Astrocyte (in vitro differentiated cells and primary cell): Measurements from ENCODE around the gene GFOD1. TPM values are rescaled to one million over a fixed set of nuclear protein-coding genes. Genes with fewer than 3 reads are reported as not detected.

Experiments used
- DNase-seq: peaks from one replicate; pipeline ENCODE4 v3.0.0-alpha.2; 2010; ENCODE audit warnings: low read depth
- FAIRE-seq: peaks from 2 replicates; lab custom pipeline; 2011; peaks lifted over from hg19 to GRCh38; lab: Jason Lieb, UNC
- H2AFZ ChIP-seq: 2 replicates; pipeline ENCODE4 v1.6.0; 2012; ENCODE audit warnings: low read depth, low read length, inconsistent platforms
- H3K27ac ChIP-seq: 2 replicates; pipeline ENCODE4 v1.5.1; 2011; ENCODE audit warnings: low read depth, low read length, inconsistent platforms
- H3K27me3 ChIP-seq: 2 replicates; pipeline ENCODE4 v1.6.0; 2011; ENCODE audit warnings: low read length, inconsistent platforms; ENCODE audit not compliant: insufficient read depth
- H3K36me3 ChIP-seq: 2 replicates; pipeline ENCODE4 v1.5.1; 2011; ENCODE audit warnings: low read length, inconsistent platforms; ENCODE audit not compliant: insufficient read depth
- H3K4me1 ChIP-seq: 2 replicates; pipeline ENCODE4 v1.5.1; 2011; ENCODE audit warnings: low read length, inconsistent platforms; ENCODE audit not compliant: insufficient read depth
- H3K4me2 ChIP-seq: 2 replicates; pipeline ENCODE4 v1.6.0; 2012; ENCODE audit warnings: low read length, inconsistent platforms
- H3K4me3 ChIP-seq: 2 replicates; pipeline ENCODE4 v1.5.1; 2011; ENCODE audit warnings: low read depth, mild to moderate bottlenecking, low read length, inconsistent platforms; ENCODE audit not compliant: insufficient read depth
- H3K79me2 ChIP-seq: 2 replicates; pipeline ENCODE4 v1.6.0; 2012; ENCODE audit warnings: mild to moderate bottlenecking, low read length, inconsistent platforms; ENCODE audit not compliant: insufficient read depth
- H3K9ac ChIP-seq: 2 replicates; pipeline ENCODE4 v1.6.0; 2012; ENCODE audit warnings: mild to moderate bottlenecking, low read length, inconsistent platforms
- H3K9me3 ChIP-seq: 2 replicates; pipeline ENCODE4 v1.5.1; 2012; ENCODE audit warnings: low read depth, mild to moderate bottlenecking, low read length, inconsistent platforms; ENCODE audit not compliant: insufficient read depth
- H4K20me1 ChIP-seq: 2 replicates; pipeline ENCODE4 v1.6.0; 2012; ENCODE audit warnings: low read length, inconsistent platforms; ENCODE audit not compliant: insufficient read depth
- H3K27ac Mint-ChIP-seq: one replicate; pipeline ENCODE4 v1.8.0; 2021; ENCODE audit warnings: mild to moderate bottlenecking, mixed read lengths; ENCODE audit not compliant: unreplicated experiment
- H3K27me3 Mint-ChIP-seq: one replicate; pipeline ENCODE4 v1.8.0; 2021; ENCODE audit warnings: low read depth, mixed read lengths; ENCODE audit not compliant: unreplicated experiment
- H3K36me3 Mint-ChIP-seq: one replicate; pipeline ENCODE4 v1.8.0; 2021; ENCODE audit warnings: low read depth, mixed read lengths; ENCODE audit not compliant: unreplicated experiment
- H3K4me1 Mint-ChIP-seq: one replicate; pipeline ENCODE4 v1.8.0; 2021; ENCODE audit warnings: low read depth, mixed read lengths; ENCODE audit not compliant: unreplicated experiment
- H3K4me3 Mint-ChIP-seq: one replicate; pipeline ENCODE4 v1.8.0; 2021; ENCODE audit warnings: mild to moderate bottlenecking, moderate library complexity, mixed read lengths; ENCODE audit not compliant: unreplicated experiment
- H3K9me3 Mint-ChIP-seq: one replicate; pipeline ENCODE4 v1.8.0; 2021; ENCODE audit warnings: mild to moderate bottlenecking, mixed read lengths; ENCODE audit not compliant: unreplicated experiment
- CTCF ChIP-seq: IDR thresholded peaks from 2 replicates; pipeline ENCODE4 v1.5.1; 2011; ENCODE audit warnings: low read depth, mild to moderate bottlenecking, inconsistent platforms, low read length, moderate library complexity; ENCODE audit not compliant: insufficient read depth
- EZH2 ChIP-seq: IDR thresholded peaks from 2 replicates; pipeline ENCODE4 v1.6.1; 2012; ENCODE audit warnings: mild to moderate bottlenecking, low read length, inconsistent platforms; ENCODE audit not compliant: insufficient read depth
- total RNA-seq: library from RNA; stranded (reverse); gene quantifications from 2 replicates; pipeline ENCODE4 v1.2.1, GENCODE V29; 2021

GFOD1 gene
- total RNA-seq, 1 donor from 2014 or later, result 10.8 TPM

DNA sequence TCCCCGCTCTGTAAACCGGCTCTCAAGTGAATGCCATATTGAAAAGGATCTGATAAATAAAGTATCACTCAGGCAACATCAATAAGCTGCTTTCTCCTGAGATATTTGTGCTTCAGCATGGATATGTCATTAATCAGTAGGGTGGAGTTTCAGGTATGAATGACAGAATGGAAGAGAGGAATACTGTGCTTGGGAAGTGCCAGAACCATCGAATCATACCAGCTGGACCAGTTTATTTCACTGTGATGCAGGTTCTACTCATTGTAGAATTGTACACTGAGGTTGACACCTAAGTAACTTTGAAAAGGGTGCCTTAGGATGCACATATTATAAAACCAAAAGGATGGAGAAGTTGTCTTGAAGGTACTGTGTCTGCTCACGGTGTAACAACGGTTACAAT, 141.2 kb downstream of the GFOD1 start:
- H3K27ac ChIP-seq, result no peak overlapping the region
- TF ChIP-seq CTCF (no peak), EZH2 (no peak)
- no peak overlapping the region for H2AFZ ChIP-seq
- H3K79me2 ChIP-seq, result no peaks in the 10 kb centered on the region
- Mint-ChIP-seq H3K27ac (no peak overlapping the region), H3K4me3 (no peak overlapping the region), H3K4me1 (peaks cover 10% of the 10 kb centered on the region), H3K27me3 (peaks cover 2% of the 10 kb centered on the region), H3K36me3 (peaks cover 2% of the 10 kb centered on the region), H3K9me3 (peaks cover 3% of the 10 kb centered on the region)
- H3K27me3 ChIP-seq, result no peaks in the 10 kb centered on the region
- peaks cover 2% of the 10 kb centered on the region for H3K4me1 ChIP-seq
- no peaks in the 10 kb centered on the region for H3K9me3 ChIP-seq
- FAIRE-seq (no peak), DNase-seq (no peak)
- no peak overlapping the region for H3K9ac ChIP-seq
- H3K4me3 ChIP-seq, result no peak overlapping the region
- no peaks in the 10 kb centered on the region for H4K20me1 ChIP-seq
- no peak overlapping the region for H3K4me2 ChIP-seq
- H3K36me3 ChIP-seq, result no peaks in the 10 kb centered on the region

- Mint-ChIP-seq H3K4me1 (peaks cover 1% of the 10 kb centered on the region), H3K9me3 (peaks cover 4% of the 10 kb centered on the region)
- no peak overlapping the region for H3K4me3 ChIP-seq
Observed at GRCh38 chr6:13342414-13343019, 144.9 kb downstream of the GFOD1 start.

More at GRCh38 chr6:13342414-13343019, 144.9 kb downstream of the GFOD1 start:
- Histone ChIP-seq H3K27me3 (no peaks in the 10 kb centered on the region), H2AFZ (no peak overlapping the region), H3K9ac (no peak overlapping the region), H3K79me2 (no peaks in the 10 kb centered on the region), H3K4me1 (no peaks in the 10 kb centered on the region), H4K20me1 (no peaks in the 10 kb centered on the region), H3K36me3 (no peaks in the 10 kb centered on the region), H3K9me3 (no peaks in the 10 kb centered on the region), H3K27ac (no peak overlapping the region), H3K4me2 (no peak overlapping the region)
- H3K27me3 Mint-ChIP-seq, result peaks cover 2% of the 10 kb centered on the region
- H3K27ac Mint-ChIP-seq, result no peak overlapping the region
- FAIRE-seq (no peak), DNase-seq (no peak)
- H3K4me3 Mint-ChIP-seq, result no peak overlapping the region
- TF ChIP-seq CTCF (no peak), EZH2 (no peak)
- peaks cover 2% of the 10 kb centered on the region for H3K36me3 Mint-ChIP-seq
